B cell (primary cell): ENCODE results near the gene SLFN13. TPM values are rescaled to one million over a fixed set of nuclear protein-coding genes. Genes with fewer than 3 reads are reported as not detected.
"Not testable (repeated sequence)": the region's sequence is repeated elsewhere in the genome, so short reads cannot be mapped to it uniquely, and the experiment has no call there.

Source experiments
- ATAC-seq: fragments of 200-7000 bp; cut with Tn5 transposase; one replicate; pipeline ENCODE4 v1.10.0; 2021; ENCODE audit warnings: low read depth, mild to moderate bottlenecking, moderate number of reproducible peaks, moderate library complexity
- CTCF ChIA-PET: fragments of 350-600 bp; sonication (Branson Sonifier 250); formaldehyde crosslinking; loops from one replicate; lab custom pipeline; 2021; ENCODE audit warnings: antibody characterized with exemption, inconsistent platforms; lab: Charles Lee
- POLR2A ChIA-PET: fragments of 350-600 bp; sonication (Branson Sonifier 250); formaldehyde crosslinking; loops from one replicate; lab custom pipeline; 2021; ENCODE audit warnings: antibody characterized with exemption; lab: Charles Lee
- DNase-seq: peaks from one replicate; pipeline ENCODE4 v3.0.0; 2013
- H2AFZ ChIP-seq: 2 replicates; pipeline ENCODE4 v1.6.1; 2012; ENCODE audit warnings: mild to moderate bottlenecking, low read depth, low read length; ENCODE audit not compliant: insufficient read depth, poor library complexity, severe bottlenecking
- H3K27ac ChIP-seq, 2 donors: 1 replicate in 1 of 2; 2 replicates in 1 of 2; pipeline ENCODE4 v1.5.1; 2012 to 2013; ENCODE audit warnings: low read length in 2 of 2, mild to moderate bottlenecking in 2 of 2, moderate library complexity in 1 of 2
- H3K27me3 ChIP-seq, 4 experiments: fragments of 200-600 bp in 1 of 4; sonication (generic) in 1 of 4; replicated peaks in 1 of 4; 1 replicate in 2 of 4; 2 replicates in 2 of 4; pipeline versions ENCODE4 v1.6.1 to v1.7.0; 2013 to 2016; ENCODE audit warnings: low read length in 3 of 4, mild to moderate bottlenecking in 2 of 4, mixed read lengths in 1 of 4, moderate library complexity in 1 of 4; ENCODE audit not compliant: insufficient read depth in 4 of 4, control insufficient read depth in 3 of 4; ENCODE audit errors: control extremely low read depth in 1 of 4
- H3K36me3 ChIP-seq, 2 experiments: replicated peaks in 1 of 2; 1 replicate in 1 of 2; 2 replicates in 1 of 2; pipeline versions ENCODE4 v1.6.1 to v1.7.1; 2013; ENCODE audit warnings: low read length in 1 of 2; ENCODE audit not compliant: insufficient read depth in 2 of 2, control insufficient read depth in 1 of 2; ENCODE audit errors: control extremely low read depth in 1 of 2, extremely low read depth in 1 of 2
- H3K4me1 ChIP-seq, 2 donors: fragments of 200-600 bp in 1 of 2; sonication (generic) in 1 of 2; 1 replicate in 1 of 2; 2 replicates in 1 of 2; pipeline versions ENCODE4 v1.5.1 to v1.6.1; 2013 to 2017; ENCODE audit warnings: low read length in 2 of 2; ENCODE audit not compliant: control insufficient read depth in 2 of 2, insufficient read depth in 2 of 2
- H3K4me2 ChIP-seq: replicated peaks from 2 replicates; pipeline ENCODE3; 2012; ENCODE audit warnings: mild to moderate bottlenecking, low read depth, low read length; ENCODE audit not compliant: poor library complexity, severe bottlenecking
- H3K4me3 ChIP-seq, 5 experiments: fragments of 200-600 bp in 1 of 5; sonication (generic) in 1 of 5; 1 replicate in 3 of 5; 2 replicates in 2 of 5; pipeline versions ENCODE4 v1.5.1 to v1.7.0; 2011 to 2016; ENCODE audit warnings: low read length in 4 of 5, mild to moderate bottlenecking in 4 of 5, low read depth in 2 of 5, control low read depth in 1 of 5, moderate library complexity in 1 of 5; ENCODE audit not compliant: insufficient read depth in 1 of 5; ENCODE audit errors: control extremely low read depth in 1 of 5, extremely low read depth in 1 of 5
- H3K79me2 ChIP-seq: fragments of 200-600 bp; sonication (generic); one replicate; pipeline ENCODE4 v1.6.0; 2016; ENCODE audit warnings: low read length; ENCODE audit not compliant: control insufficient read depth, insufficient read depth
- H3K9ac ChIP-seq: fragments of 200-600 bp; sonication (generic); 2 replicates; pipeline ENCODE4 v1.6.1; 2017; ENCODE audit warnings: mild to moderate bottlenecking, low read length, moderate library complexity
- H3K9me3 ChIP-seq, 3 donors: one replicate each; pipeline versions ENCODE4 v1.6.1 to v1.7.1; 2013; ENCODE audit warnings: low read length in 2 of 3; ENCODE audit not compliant: control insufficient read depth in 2 of 3, insufficient read depth in 1 of 3; ENCODE audit errors: control extremely low read depth in 1 of 3
- H4K20me1 ChIP-seq: 2 replicates; pipeline ENCODE4 v1.6.0; 2012; ENCODE audit warnings: mild to moderate bottlenecking, low read length; ENCODE audit not compliant: insufficient read depth, control insufficient read depth, poor library complexity, severe bottlenecking
- H3K27ac Mint-ChIP-seq: one replicate; pipeline ENCODE4 v1.8.0; 2021; ENCODE audit warnings: mixed read lengths
- H3K27me3 Mint-ChIP-seq: one replicate; pipeline ENCODE4 v1.8.0; 2021; ENCODE audit warnings: mixed read lengths
- H3K4me1 Mint-ChIP-seq: one replicate; pipeline ENCODE4 v1.8.0; 2021; ENCODE audit warnings: mixed read lengths
- H3K4me3 Mint-ChIP-seq: one replicate; pipeline ENCODE4 v1.8.0; 2021; ENCODE audit warnings: mixed read lengths
- H3K9me3 Mint-ChIP-seq: one replicate; pipeline ENCODE4 v1.8.0; 2022; ENCODE audit warnings: mixed read lengths; ENCODE audit not compliant: insufficient read depth
- EZH2 ChIP-seq: IDR thresholded peaks from 2 replicates; pipeline ENCODE4 v1.6.1; 2012; ENCODE audit warnings: borderline replicate concordance, low read depth, mild to moderate bottlenecking, moderate library complexity, low read length; ENCODE audit not compliant: insufficient read depth, poor library complexity, severe bottlenecking
- WGBS: methylation state at CpG from one replicate; pipeline ENCODE4 v1.1.5; 2013; ENCODE audit warnings: missing lambda C conversion rate; ENCODE audit not compliant: insufficient coverage; 5-methylcytosine and 5-hydroxymethylcytosine counted together
- intact Hi-C: fragments of 100-400 bp; cut with micrococcal nuclease; formaldehyde crosslinking; loops from one replicate; pipeline ENCODE4 v1.10.0; 2022
- polyA plus RNA-seq: library from polyadenylated mRNA; depleted of rRNA; stranded (reverse); fragments of >200 nt; gene quantifications from 2 replicates; pipeline ENCODE4 v1.2.3, GENCODE V29; 2012
- total RNA-seq, 2 donors: library from RNA; stranded (reverse); fragments of 120-200 nt in 1 of 2; gene quantifications; 1 replicate in 1 of 2; 2 replicates in 1 of 2; pipeline versions ENCODE4 v1.2.3 to v1.2.4, GENCODE V29; 2013 to 2022
- TF ChIP-seq, protein P1 (sequence below): fragments of 200-600 bp; IDR thresholded peaks from one replicate; pipeline ENCODE4 v1.8.0; 2022; ENCODE audit warnings: antibody characterized with exemption, mild to moderate bottlenecking

SLFN13 gene
- total and polyA plus RNA-seq, 2 donors (not counting 1 experiment from before 2014, with no cell fraction given): 9.5 to 31.0 TPM

DNA sequence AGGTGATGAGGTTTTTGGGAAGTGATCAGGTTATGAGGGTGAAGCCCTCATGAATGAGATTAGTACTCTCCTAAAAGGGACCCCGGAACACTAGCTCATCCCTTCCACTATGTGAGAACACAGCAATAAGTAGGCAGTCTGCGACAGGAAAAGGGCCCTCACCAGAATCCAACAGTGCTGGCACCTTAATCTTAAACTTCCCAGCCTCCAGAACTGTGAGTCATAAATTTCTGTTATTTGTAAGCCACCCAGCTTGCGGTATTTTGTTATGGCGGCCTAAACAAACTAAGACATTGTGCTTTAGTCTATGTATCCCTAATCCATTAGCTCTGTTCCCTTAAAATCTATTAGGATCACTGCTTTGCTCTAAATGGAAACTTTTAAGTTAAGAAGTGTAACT is 24.8 kb downstream of the SLFN13 start:
- no CpG with 5 or more reads among the region's 4 CpGs for WGBS
- peaks cover 0 to 3% of the 10 kb centered on the region in 2 experiments for H3K36me3 ChIP-seq
- H3K4me2 ChIP-seq: no peak overlapping the region
- Mint-ChIP-seq H3K27ac (no peak overlapping the region), H3K9me3 (no peaks in the 10 kb centered on the region), H3K27me3 (no peaks in the 10 kb centered on the region), H3K4me1 (no peaks in the 10 kb centered on the region), H3K4me3 (no peak overlapping the region)
- no peak for DNase-seq
- ATAC-seq: no peak
- TF ChIP-seq, protein P1, sequence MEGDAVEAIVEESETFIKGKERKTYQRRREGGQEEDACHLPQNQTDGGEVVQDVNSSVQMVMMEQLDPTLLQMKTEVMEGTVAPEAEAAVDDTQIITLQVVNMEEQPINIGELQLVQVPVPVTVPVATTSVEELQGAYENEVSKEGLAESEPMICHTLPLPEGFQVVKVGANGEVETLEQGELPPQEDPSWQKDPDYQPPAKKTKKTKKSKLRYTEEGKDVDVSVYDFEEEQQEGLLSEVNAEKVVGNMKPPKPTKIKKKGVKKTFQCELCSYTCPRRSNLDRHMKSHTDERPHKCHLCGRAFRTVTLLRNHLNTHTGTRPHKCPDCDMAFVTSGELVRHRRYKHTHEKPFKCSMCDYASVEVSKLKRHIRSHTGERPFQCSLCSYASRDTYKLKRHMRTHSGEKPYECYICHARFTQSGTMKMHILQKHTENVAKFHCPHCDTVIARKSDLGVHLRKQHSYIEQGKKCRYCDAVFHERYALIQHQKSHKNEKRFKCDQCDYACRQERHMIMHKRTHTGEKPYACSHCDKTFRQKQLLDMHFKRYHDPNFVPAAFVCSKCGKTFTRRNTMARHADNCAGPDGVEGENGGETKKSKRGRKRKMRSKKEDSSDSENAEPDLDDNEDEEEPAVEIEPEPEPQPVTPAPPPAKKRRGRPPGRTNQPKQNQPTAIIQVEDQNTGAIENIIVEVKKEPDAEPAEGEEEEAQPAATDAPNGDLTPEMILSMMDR: no peak
- TF ChIP-seq EZH2: no peak
- intact Hi-C loops: no loop called here
- no peak overlapping the region for H3K27ac ChIP-seq
- no peaks in the 10 kb centered on the region for H3K27me3 ChIP-seq
- no peaks in the 10 kb centered on the region for H3K79me2 ChIP-seq
- POLR2A ChIA-PET: no interaction called here
- H2AFZ ChIP-seq: no peak overlapping the region
- no peaks in the 10 kb centered on the region for H3K9me3 ChIP-seq
- H3K9ac ChIP-seq: no peak overlapping the region
- H3K4me1 ChIP-seq: peaks cover 0 to 5% of the 10 kb centered on the region in 2 donors
- H3K4me3 ChIP-seq: no peak overlapping the region
- H4K20me1 ChIP-seq: no peaks in the 10 kb centered on the region
- CTCF ChIA-PET: no interaction called here

DNA sequence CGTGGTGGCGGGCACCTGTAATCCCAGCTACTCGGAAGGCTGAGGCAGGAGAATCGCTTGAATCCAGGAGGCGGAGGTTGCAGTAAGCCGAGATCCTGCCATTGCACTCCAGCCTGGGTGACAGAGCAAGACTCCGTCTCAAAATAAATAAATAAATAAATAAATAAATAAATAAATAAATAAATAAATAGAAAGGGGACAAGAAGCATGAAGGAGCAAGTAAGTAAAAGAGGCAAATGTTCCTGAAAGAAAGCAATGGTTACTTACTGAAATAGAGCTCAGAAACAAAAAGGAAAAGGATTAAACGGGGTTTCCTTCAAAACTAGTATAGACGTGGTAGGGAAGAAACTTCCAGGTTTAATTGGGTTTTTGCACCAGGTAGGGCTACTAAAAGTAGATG is 27.5 kb downstream of the SLFN13 start:
- H3K27me3 Mint-ChIP-seq, intact Hi-C loops: not testable (repeated sequence)

More for the DNA sequence above, 27.5 kb downstream of the SLFN13 start:
- ATAC-seq, H3K27me3 ChIP-seq, H3K27ac ChIP-seq, H3K9ac ChIP-seq, H3K79me2 ChIP-seq, CTCF ChIA-PET, H2AFZ ChIP-seq, DNase-seq, H3K4me1 ChIP-seq, H3K4me2 ChIP-seq, H3K27ac Mint-ChIP-seq, H3K9me3 ChIP-seq, H3K4me3 Mint-ChIP-seq, H3K4me3 ChIP-seq, H3K4me1 Mint-ChIP-seq, H4K20me1 ChIP-seq, H3K36me3 ChIP-seq, H3K9me3 Mint-ChIP-seq: not testable (repeated sequence)
- 100% methylated on average over 1 of the region's 9 CpGs for whole genome bisulfite sequencing
- POLR2A ChIA-PET: interaction anchor here (0.8 kb wide), 1 partner anchor 48 kb away, joined by 6 read pairs; no protein-coding TSS in a partner anchor
